SK-N-SH (cell line): ENCODE results near the gene TUSC7. TPM values are rescaled to one million over a fixed set of nuclear protein-coding genes. Genes with fewer than 3 reads are reported as not detected.

ENCODE experiments used
- CTCF ChIA-PET: fragments of 300-600, 350-600 bp; formaldehyde crosslinking; extraction: SDS; loops from one replicate; lab custom pipeline; 2021; lab: Yijun Ruan, JAX
- POLR2A ChIA-PET: fragments of 350-600 bp; sonication (Branson Sonifier 250); formaldehyde crosslinking; extraction: SDS; loops from one replicate; lab custom pipeline; 2020; ENCODE audit warnings: antibody characterized with exemption, inconsistent platforms; lab: Yijun Ruan, JAX
- DNase-seq: peaks from one replicate; pipeline ENCODE4 v3.0.0; 2012
- H2AFZ ChIP-seq: fragments of 200-600 bp; sonication (generic); 2 replicates; pipeline ENCODE4 v1.8.1; 2016; ENCODE audit warnings: antibody characterized with exemption, mild to moderate bottlenecking, low read depth
- H3F3A ChIP-seq: fragments of 200-600 bp; sonication (generic); replicated peaks from 2 replicates; pipeline ENCODE3; 2016; ENCODE audit warnings: antibody characterized with exemption, mild to moderate bottlenecking; ENCODE audit not compliant: insufficient read depth
- H3K27ac ChIP-seq, 2 experiments: fragments of 200-500 bp in 1 of 2; fragments of 200-600 bp in 1 of 2; sonication (Bioruptor generic) in 1 of 2; sonication (generic), shearing (Covaris generic) in 1 of 2; 2 replicates each; pipeline versions ENCODE4 v1.5.1 to v1.6.1; 2014 to 2016; ENCODE audit warnings: low read depth in 2 of 2, inconsistent platforms in 1 of 2, low read length in 1 of 2, mild to moderate bottlenecking in 1 of 2, mixed read lengths in 1 of 2
- H3K27me3 ChIP-seq: fragments of 200-600 bp; sonication (generic), shearing (Covaris generic); 2 replicates; pipeline ENCODE4 v1.6.1; 2016; ENCODE audit warnings: mixed run types; ENCODE audit not compliant: insufficient read depth
- H3K36me3 ChIP-seq, 2 experiments: fragments of 200-500 bp in 1 of 2; fragments of 200-600 bp in 1 of 2; sonication (Bioruptor generic) in 1 of 2; sonication (generic) in 1 of 2; replicated peaks in 1 of 2; 2 replicates each; pipeline versions ENCODE3 to v1.5.1; 2014 to 2016; ENCODE audit warnings: low read length in 1 of 2, mild to moderate bottlenecking in 1 of 2; ENCODE audit not compliant: insufficient read depth in 2 of 2, control insufficient read depth in 1 of 2
- H3K4me1 ChIP-seq, 2 experiments: fragments of 200-500 bp in 1 of 2; fragments of 200-600 bp in 1 of 2; sonication (Bioruptor generic) in 1 of 2; sonication (generic), shearing (Covaris generic) in 1 of 2; 2 replicates each; pipeline versions ENCODE4 v1.5.1 to v1.6.1; 2014 to 2016; ENCODE audit warnings: low read depth in 1 of 2, low read length in 1 of 2, mixed run types in 1 of 2; ENCODE audit not compliant: insufficient read depth in 2 of 2, control insufficient read depth in 1 of 2
- H3K4me2 ChIP-seq: fragments of 200-600 bp; sonication (generic), shearing (Covaris generic); 2 replicates; pipeline ENCODE4 v1.6.1; 2017; ENCODE audit warnings: mixed run types
- H3K4me3 ChIP-seq, 2 experiments: fragments of 200-500 bp in 1 of 2; fragments of 200-600 bp in 1 of 2; sonication (Bioruptor generic) in 1 of 2; sonication (generic), shearing (Covaris generic) in 1 of 2; 2 replicates each; pipeline versions ENCODE4 v1.5.1 to v1.8.1; 2014 to 2016; ENCODE audit warnings: low read depth in 2 of 2, inconsistent platforms in 1 of 2, low read length in 1 of 2, mild to moderate bottlenecking in 1 of 2, mixed read lengths in 1 of 2, moderate library complexity in 1 of 2
- H3K79me2 ChIP-seq: fragments of 200-600 bp; sonication (generic); 2 replicates; pipeline ENCODE4 v1.8.1; 2017; ENCODE audit warnings: mild to moderate bottlenecking; ENCODE audit not compliant: insufficient read depth
- H3K9ac ChIP-seq: fragments of 200-600 bp; sonication (generic); 2 replicates; pipeline ENCODE4 v1.6.1; 2017; ENCODE audit warnings: mixed run types
- H3K9me2 ChIP-seq: fragments of 200-600 bp; sonication (generic); 2 replicates; pipeline ENCODE4 v1.6.1; 2017; ENCODE audit warnings: mixed run types
- H3K9me3 ChIP-seq: fragments of 200-600 bp; sonication (generic); 2 replicates; pipeline ENCODE4 v1.6.1; 2017; ENCODE audit warnings: mixed run types, mild to moderate bottlenecking, moderate library complexity
- H4K20me1 ChIP-seq: fragments of 200-600 bp; sonication (generic); 2 replicates; pipeline ENCODE4 v1.6.1; 2017; ENCODE audit warnings: mild to moderate bottlenecking, mixed run types; ENCODE audit not compliant: insufficient read depth
- FOSL2 ChIP-seq: IDR thresholded peaks from 2 replicates; pipeline ENCODE4 v1.4.0; 2012; ENCODE audit warnings: low read depth, mild to moderate bottlenecking, moderate library complexity, borderline replicate concordance
- FOXM1 ChIP-seq: IDR thresholded peaks from 2 replicates; pipeline ENCODE4 v1.4.0; 2012; ENCODE audit warnings: low read depth, mild to moderate bottlenecking
- JUND ChIP-seq: IDR thresholded peaks from 2 replicates; pipeline ENCODE4 v1.4.0; 2012
- MXI1 ChIP-seq: IDR thresholded peaks from 2 replicates; pipeline ENCODE4 v1.6.1; 2012; ENCODE audit warnings: mild to moderate bottlenecking, low read depth, low read length, improper control_type of control experiment
- NRF1 ChIP-seq: IDR thresholded peaks from 2 replicates; pipeline ENCODE4 v1.6.1; 2012; ENCODE audit warnings: low read depth, mild to moderate bottlenecking, low read length
- SIN3A ChIP-seq: IDR thresholded peaks from 2 replicates; pipeline ENCODE4 v1.6.1; 2012; ENCODE audit warnings: low read depth, mild to moderate bottlenecking, low read length, moderate library complexity, borderline replicate concordance
- TEAD4 ChIP-seq: IDR thresholded peaks from 2 replicates; pipeline ENCODE4 v1.4.0; 2012; ENCODE audit warnings: mild to moderate bottlenecking, borderline replicate concordance; ENCODE audit not compliant: insufficient read depth
- USF2 ChIP-seq: fragments of 150-350 bp; IDR thresholded peaks from 2 replicates; pipeline ENCODE4 v1.6.1; 2017; ENCODE audit warnings: antibody characterized with exemption, low read length, low read depth, borderline replicate concordance
- WGBS: methylation state at CpG from one replicate; pipeline ENCODE4 v1.1.6; 2017; ENCODE audit warnings: low lambda C conversion rate; 5-methylcytosine and 5-hydroxymethylcytosine counted together
- polyA plus RNA-seq, 3 experiments: library from polyadenylated mRNA; depleted of rRNA; stranded (reverse); fragments of >200 nt; gene quantifications; 2 replicates each; pipeline ENCODE4 v1.2.3, GENCODE V29; 2012
- TF ChIP-seq, protein P1 (sequence below): fragments of 150-350 bp; IDR thresholded peaks from 2 replicates; pipeline ENCODE4 v1.6.1; 2016; ENCODE audit warnings: mild to moderate bottlenecking, low read depth, low read length
- TF ChIP-seq, protein P2 (sequence below): IDR thresholded peaks from 2 replicates; pipeline ENCODE4 v1.4.0; 2012; ENCODE audit warnings: low read depth, borderline replicate concordance
- TF ChIP-seq, protein P3 (sequence below): fragments of 200-600 bp; sonication (generic); IDR thresholded peaks from 2 replicates; pipeline ENCODE4 v1.6.1; 2017; ENCODE audit warnings: antibody characterized with exemption, mild to moderate bottlenecking, moderate library complexity

The TUSC7 gene
- polyA plus RNA-seq, 1 of the 3 experiments (the other 2 are of a cell fraction) = not detected

- TF ChIP-seq, protein P1, sequence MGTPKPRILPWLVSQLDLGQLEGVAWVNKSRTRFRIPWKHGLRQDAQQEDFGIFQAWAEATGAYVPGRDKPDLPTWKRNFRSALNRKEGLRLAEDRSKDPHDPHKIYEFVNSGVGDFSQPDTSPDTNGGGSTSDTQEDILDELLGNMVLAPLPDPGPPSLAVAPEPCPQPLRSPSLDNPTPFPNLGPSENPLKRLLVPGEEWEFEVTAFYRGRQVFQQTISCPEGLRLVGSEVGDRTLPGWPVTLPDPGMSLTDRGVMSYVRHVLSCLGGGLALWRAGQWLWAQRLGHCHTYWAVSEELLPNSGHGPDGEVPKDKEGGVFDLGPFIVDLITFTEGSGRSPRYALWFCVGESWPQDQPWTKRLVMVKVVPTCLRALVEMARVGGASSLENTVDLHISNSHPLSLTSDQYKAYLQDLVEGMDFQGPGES = no peak
- no peak for TF ChIP-seq TEAD4
- TF ChIP-seq, protein P2, sequence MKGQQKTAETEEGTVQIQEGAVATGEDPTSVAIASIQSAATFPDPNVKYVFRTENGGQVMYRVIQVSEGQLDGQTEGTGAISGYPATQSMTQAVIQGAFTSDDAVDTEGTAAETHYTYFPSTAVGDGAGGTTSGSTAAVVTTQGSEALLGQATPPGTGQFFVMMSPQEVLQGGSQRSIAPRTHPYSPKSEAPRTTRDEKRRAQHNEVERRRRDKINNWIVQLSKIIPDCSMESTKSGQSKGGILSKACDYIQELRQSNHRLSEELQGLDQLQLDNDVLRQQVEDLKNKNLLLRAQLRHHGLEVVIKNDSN = no peak
- TF ChIP-seq USF2 = no peak
- TF ChIP-seq, all 33 proteins: peak for 0
Observed at GRCh38 chr3:116757315-116757714, 47.7 kb downstream of the TUSC7 start (continued).

GRCh38 chr3:116759316-116759715 is 49.7 kb downstream of the TUSC7 start:
- H3F3A ChIP-seq = no peaks in the 10 kb centered on the region

More at GRCh38 chr3:116759316-116759715, 49.7 kb downstream of the TUSC7 start:
- no peaks in the 10 kb centered on the region for H3K9me2 ChIP-seq
- no peak overlapping the region for H3K4me2 ChIP-seq
- no peak overlapping the region for H3K9ac ChIP-seq
- H3K36me3 ChIP-seq = no peaks in the 10 kb centered on the region
- no peak overlapping the region for H3K4me3 ChIP-seq
- 54% methylated on average over 1 of the region's 1 CpG for WGBS
- ChIA-PET CTCF (interaction anchor here (1.0 to 1.4 kb wide), 3 partner anchors 8 to 76 kb away, joined by 3 to 7 read pairs (median 5); no protein-coding TSS in a partner anchor), POLR2A (no interaction called here)
- H4K20me1 ChIP-seq = no peaks in the 10 kb centered on the region
- no peaks in the 10 kb centered on the region for H3K9me3 ChIP-seq
- H3K79me2 ChIP-seq = no peaks in the 10 kb centered on the region
- no peak for DNase-seq
- H3K27me3 ChIP-seq = no peaks in the 10 kb centered on the region
- TF ChIP-seq NRF1 (no peak), FOSL2 (no peak), JUND (no peak), MXI1 (no peak), FOXM1 (no peak), SIN3A (no peak)
- TF ChIP-seq, protein P2 = no peak
- TF ChIP-seq, protein P3, sequence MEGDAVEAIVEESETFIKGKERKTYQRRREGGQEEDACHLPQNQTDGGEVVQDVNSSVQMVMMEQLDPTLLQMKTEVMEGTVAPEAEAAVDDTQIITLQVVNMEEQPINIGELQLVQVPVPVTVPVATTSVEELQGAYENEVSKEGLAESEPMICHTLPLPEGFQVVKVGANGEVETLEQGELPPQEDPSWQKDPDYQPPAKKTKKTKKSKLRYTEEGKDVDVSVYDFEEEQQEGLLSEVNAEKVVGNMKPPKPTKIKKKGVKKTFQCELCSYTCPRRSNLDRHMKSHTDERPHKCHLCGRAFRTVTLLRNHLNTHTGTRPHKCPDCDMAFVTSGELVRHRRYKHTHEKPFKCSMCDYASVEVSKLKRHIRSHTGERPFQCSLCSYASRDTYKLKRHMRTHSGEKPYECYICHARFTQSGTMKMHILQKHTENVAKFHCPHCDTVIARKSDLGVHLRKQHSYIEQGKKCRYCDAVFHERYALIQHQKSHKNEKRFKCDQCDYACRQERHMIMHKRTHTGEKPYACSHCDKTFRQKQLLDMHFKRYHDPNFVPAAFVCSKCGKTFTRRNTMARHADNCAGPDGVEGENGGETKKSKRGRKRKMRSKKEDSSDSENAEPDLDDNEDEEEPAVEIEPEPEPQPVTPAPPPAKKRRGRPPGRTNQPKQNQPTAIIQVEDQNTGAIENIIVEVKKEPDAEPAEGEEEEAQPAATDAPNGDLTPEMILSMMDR = no peak
- peaks cover 2 to 4% of the 10 kb centered on the region in 2 experiments; a peak in 1 of 4 replicates for H3K4me1 ChIP-seq
- H2AFZ ChIP-seq = no peak overlapping the region
- no peak overlapping the region for H3K27ac ChIP-seq
